DMS53 treated with DMSO at 0.1 percent for 48 hours (cell line): Measurements from ENCODE around the gene HES5.
"Not testable (repeated sequence)": the region's sequence is repeated elsewhere in the genome, so short reads cannot be mapped to it uniquely, and the experiment has no call there.

Experiments used
- DNase-seq: peaks from one replicate; lab custom pipeline; 2025; ENCODE audit not compliant: unreplicated experiment; lab: John Stamatoyannopoulos, UW

HES5 gene

GRCh38 chr1:2529784-2530512, at the start of gene HES5:
TSS of gene HES5 (minus strand) at chr1:2530263. CDS start at chr1:2530164, 99 bp downstream.
- DNase-seq, result no peak

- DNase-seq, result no peak
These were observed 48.7 kb upstream of the HES5 start for GRCh38 chr1:2578758-2579118.

DNA sequence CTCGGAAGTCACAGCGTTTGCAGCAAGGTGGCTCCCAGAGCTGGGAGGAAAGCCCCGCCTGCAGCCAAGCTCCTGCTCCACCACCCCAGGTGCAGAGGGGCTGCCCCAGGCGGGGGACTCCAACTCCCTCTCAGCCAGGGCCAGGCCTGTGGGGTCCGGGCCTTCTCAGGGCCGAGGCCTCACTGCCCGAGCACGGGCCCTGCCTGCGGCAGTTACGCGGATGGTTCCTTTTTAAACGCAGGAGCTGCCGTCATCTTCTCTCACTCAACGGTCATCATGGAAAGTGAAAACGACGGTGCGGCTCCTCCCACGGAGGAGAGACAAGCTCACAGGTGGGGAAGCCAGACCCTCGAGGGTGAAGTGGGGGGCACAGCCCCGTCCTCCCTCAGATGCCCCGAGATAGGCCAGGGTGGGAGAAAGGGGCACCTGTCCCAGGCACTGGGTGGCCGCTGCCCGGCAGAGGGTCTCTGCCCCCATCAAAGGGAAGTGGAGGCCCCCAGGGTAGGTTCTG, 47.6 kb upstream of the HES5 start:
- DNase-seq, result not testable (repeated sequence)

GRCh38 chr1:2575801-2576663, 46.0 kb upstream of the HES5 start:
- DNase-seq, result no peak

- no peak for DNase-seq
These were observed 44.3 kb upstream of the HES5 start for GRCh38 chr1:2574350-2574749.

- DNase-seq, result no peak
These were observed 43.3 kb upstream of the HES5 start for GRCh38 chr1:2573250-2573920.

- no peak for DNase-seq
These were observed 41.3 kb upstream of the HES5 start for GRCh38 chr1:2571348-2571747.

DNA sequence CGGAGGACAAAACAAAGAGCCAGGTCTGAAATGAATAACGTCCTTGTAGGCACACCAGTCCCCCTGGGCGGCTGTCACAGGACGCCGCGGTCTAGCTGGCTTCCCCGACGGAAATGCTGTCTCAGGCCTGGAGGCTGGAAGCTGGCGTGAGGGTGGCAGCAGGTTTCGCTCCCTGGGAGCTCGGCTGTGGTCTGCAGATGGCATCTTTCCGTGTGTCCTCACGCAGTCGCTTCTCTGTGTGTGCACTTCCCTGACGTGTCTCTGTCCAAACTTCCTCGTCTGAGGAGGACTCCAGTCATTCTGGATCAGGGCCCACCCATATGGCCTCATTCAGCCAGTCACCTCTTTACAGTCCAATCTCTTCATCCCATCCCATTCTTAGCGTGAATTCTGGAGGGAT, 40.3 kb upstream of the HES5 start:
- DNase-seq, result no peak

DNA sequence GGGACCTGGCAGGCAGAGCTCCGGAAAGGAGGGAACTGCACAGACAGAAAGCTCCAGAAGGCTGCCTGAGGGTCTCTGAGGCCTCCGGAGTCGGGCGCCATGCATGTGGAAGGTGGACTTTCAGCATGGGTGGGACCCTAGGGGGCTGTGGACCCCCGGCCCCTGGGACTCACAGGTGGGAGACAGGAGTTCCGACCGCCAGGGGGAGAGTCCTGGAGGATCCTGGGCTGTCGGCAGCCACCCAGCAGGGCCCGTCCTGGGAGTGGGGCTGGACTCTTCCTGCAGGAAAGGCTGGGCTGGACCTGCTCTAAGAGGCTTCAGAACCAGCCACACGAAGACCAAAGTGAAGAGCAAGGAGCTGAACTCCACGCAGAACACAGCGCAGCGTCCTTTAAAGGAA, 39.6 kb upstream of the HES5 start:
- not testable (repeated sequence) for DNase-seq

DNA sequence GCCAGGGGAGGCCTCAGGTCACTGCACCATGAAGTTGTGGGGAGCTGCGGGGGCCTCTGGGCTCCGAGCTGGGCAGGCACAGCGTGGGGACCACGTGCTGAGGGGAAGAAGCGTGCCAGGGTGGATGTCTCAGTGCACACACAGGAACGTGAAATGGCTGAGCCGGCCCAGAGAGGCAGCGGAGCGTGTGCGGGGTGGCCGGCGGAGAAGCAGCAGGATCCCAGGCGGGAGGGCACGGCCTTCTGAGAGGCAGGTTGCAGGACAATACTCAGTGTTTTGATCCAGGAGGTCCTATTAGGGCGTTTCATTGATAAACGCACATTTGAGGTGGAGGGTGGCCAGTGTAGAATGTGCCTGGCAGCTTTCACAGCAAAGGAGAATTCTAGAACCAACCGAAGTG, 39.0 kb upstream of the HES5 start:
- no peak for DNase-seq

- DNase-seq, result not testable (repeated sequence)
These were observed 38.2 kb upstream of the HES5 start for GRCh38 chr1:2568187-2568816.

DNA sequence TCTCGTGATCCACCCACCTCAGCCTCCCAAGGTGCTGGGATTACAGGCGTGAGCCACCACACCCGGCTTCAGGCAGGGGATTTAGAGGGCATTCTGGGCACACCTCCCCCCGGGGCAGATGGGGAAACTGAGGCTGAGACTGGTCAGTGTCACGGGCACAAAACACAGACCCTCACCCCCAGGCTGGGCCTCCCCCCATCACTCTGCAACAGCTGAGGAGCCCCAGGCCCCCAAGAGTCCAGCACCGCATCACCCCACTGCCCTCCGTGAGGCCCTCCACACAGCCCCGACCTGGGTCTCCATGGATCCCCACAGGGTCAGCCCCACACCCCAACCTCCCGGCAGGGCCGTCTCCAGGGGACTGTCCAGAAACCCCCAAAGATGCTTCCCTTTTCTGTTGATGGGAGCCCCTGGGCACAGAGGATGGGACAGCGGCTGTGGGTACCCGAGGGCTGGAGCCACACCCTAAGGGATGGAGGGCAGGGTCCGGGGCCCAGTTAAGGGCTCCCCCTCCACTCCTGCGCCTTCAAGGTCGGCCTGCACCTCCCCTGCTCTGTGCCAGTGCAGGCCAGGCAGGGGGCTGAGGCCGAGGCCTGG, 37.1 kb upstream of the HES5 start:
- DNase-seq, result no peak

DNA sequence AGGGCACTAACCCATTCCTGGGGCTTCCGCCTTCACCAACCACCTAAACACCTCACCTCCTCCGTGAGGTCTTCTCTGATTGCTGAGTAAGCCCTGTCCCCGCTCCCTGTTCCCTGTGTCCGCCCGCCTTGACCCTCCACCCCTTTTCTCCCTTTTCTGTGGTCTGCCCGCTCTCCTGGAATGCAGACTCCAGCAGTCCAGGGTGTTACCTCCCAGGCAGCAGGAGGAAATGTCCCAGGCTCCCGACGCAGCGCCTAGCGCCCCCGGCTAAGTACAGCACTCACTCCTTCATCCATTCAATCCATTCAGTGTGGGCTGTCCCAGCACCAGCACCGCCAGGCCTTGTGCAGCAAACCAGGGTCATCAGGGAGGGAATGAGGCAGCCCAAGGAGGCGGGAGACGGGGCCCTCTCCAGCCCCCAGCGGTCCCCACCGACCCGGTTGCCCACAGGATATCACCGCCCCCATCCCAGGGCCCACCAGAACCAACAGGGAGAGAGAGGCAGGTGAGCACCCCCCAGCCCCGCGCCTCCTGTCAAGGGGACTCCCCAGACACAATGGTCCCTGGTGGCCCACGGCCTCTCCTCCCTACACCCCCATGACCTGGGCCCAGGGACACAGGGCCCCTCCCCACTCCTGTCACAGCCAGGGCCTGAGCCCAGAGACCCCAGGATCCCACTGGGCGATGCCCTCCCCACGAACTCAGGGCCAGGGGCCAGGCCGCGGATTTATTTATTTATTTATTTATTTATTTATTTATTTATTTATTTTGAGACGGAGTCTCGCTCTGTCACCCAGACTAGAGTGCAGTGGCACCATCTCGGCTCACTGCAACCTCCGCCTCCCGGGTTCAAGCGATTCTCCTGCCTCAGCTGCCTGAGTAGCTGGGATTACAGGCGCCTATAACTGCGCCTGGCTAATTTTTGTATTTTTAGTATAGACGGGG, 36.3 kb upstream of the HES5 start:
- DNase-seq, result no peak

DNA sequence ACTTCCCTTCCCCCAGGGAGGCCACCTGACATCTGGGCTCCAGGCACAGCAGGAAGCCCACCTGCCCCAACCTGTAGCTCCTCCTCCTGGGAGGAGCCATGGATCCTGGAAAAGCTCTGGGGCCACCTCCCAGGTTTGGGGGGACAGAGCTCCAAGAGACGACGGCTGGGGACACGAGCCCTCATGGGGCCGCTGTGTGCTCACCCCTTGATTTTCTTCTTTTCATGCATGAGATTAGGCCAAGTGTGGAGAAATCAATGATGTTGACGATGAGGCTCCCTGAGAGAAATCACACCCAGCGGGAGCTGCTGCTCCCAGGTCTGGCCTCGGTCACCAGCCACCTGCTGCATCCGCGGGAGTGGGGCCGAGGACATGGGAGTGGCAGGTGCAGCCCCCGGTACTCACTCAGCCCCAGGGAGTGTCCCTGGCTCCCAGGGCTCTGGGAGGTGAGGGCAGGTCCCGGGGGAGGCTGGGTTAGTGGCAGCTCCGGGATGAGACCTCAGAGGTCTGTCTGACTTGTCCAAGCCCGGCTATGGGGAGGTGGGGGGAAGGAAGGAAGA, 34.8 kb upstream of the HES5 start:
- no peak for DNase-seq

GRCh38 chr1:2564006-2564814, 34.1 kb upstream of the HES5 start:
- DNase-seq, result no peak

DNA sequence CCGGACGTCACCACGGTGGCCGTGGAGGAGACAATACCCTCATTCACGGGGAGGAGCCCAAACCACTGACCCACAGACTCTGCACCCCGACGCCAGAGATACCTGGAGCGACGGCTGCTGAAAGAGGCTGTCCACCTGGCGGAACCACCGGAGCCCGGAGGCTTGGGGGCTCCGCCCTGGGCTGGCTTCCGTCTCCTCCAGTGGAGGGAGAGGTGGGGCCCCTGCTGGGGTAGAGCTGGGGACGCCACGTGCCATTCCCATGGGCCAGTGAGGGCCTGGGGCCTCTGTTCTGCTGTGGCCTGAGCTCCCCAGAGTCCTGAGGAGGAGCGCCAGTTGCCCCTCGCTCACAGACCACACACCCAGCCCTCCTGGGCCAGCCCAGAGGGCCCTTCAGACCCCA, 33.1 kb upstream of the HES5 start:
- no peak for DNase-seq

- DNase-seq, result no peak
These were observed 32.1 kb upstream of the HES5 start for GRCh38 chr1:2561898-2562895.
